ENCODE measurements around the gene CLOCK.

- TF ChIP-seq CTCF (conservative IDR thresholded peaks at IDR 0.05; ENCODE audit: low read length) (no peak), EZH2phosphoT487 (IDR thresholded peaks at IDR 0.05; ENCODE audit: borderline replicate concordance) (no peak)
Measured at GRCh38 chr4:55547918-55548317, 1.2 kb upstream of the CLOCK start.

Data from Loucy (cell line).